HG02973 (cell line): ENCODE data around the gene C20orf202.
A peak's percentile ranks its signal among the peaks of the same experiment; 100 is the strongest.
"Not testable (repeated sequence)": the region's sequence is repeated elsewhere in the genome, so short reads cannot be mapped to it uniquely, and the experiment has no call there.

Experiments
- ATAC-seq: cut with Tn5 transposase; IDR thresholded peaks from one replicate; pipeline ENCODE4 v1.9.1; 2021; ENCODE audit warnings: moderate library complexity; ENCODE audit not compliant: unreplicated experiment

The C20orf202 gene

DNA sequence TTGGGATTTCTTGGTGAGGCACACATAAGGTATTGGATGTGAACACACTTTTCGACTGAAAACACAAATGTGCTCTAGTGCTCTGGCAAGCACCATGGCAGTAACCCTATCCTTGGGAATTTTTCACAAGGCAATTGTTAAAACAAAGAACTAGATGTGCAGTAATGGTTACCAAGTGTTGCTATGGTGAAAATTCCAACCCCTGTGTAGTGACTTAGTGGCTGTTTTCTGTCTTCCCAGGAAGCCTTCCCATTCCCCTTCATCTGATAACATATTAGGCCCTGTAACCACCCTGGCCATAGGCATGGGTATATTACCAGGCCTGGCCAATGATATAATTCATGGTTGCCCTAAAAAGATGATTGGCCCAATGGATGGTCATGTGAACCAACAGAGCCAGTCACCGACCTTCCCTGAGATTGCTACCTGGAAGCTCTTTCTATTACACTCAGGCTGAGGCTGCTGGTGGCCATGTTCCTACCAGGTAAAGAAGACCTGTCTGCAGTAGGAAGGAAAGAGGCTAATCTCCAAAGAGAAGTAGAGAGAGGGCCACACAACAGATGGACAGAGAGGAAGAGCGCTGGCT, 4.1 kb downstream of the C20orf202 start:
- no peak for ATAC-seq

DNA sequence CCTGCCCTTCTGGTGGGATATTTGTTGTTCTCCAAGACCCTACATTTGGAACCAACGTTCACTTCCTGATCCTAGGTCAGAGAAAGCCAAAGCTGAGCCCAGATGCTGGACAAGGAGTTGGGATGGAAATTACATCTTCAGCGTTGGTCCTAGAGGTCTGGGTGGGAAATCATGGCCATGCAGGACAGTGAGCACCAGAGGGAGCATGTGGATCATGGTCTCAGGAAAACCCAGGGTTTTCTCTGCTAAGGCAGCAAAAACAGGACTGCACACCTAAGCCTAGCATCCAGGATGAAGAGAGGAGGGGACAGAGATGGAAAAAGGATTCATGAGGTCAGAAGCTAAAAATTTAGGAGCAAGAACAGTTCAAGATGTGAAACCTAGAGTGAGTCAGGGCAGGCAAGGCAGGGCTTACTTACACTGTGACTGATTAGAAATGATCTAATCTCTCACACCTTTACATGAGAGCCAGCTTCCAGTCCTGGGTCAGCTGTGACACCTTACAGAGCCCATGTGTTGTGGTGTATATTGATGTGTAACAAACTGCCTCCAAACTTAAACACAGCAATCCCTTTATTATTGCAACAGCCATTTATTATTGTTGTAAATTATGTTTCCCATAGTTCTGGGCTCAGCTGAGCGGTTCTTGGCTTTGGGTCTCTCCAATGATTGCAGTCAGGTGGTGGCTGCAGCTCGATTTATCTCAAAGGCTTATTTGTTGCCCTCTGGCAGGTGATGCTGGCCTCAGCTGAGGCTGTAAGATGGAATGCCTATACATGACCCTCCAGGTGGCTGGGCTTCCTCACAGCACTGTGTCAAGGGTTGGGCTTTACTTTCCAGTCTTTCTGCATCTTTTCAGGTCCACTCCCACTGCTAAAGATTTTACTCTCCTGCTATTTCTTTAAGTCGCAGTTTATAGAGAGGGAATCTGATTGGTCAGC, 6.5 kb downstream of the C20orf202 start:
- ATAC-seq = no peak

DNA sequence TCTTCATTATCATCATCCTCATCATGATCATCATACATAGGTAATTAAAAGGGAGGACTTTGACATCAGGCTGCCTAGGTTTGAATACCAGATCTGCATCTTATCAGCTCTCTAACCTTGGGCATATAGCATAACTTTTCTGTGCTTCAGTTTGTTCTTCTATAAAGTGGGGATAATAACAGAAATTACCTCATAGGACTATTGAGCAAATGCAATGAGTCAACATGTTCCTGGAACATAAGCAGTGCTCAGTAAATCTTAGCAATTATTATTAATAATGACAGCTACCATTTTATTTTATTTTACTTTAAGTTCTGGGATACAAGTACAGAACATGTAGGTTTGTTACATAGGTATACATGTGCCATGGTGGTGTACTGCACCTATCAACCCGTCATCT, 7.2 kb downstream of the C20orf202 start:
- no peak for ATAC-seq

DNA sequence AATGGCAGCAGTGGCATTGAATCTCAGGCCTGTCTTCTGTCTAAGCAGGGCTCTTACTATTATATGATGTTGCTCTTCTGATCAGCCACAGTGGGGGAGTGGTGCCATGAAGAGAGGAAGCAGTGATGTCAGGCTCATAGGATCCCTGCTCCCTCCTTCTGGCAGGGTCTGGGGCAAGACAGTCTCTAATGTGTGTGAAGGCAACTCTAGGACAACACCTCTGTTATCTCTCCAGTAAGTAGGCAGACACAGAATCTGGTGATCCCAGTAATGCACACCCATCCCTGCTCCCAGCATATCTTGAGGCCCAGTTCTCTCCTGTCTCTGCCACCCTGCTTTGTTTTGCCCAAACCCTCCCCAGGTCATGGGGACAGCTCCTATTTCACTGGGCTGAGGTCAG, 8.8 kb downstream of the C20orf202 start:
- no peak for ATAC-seq

DNA sequence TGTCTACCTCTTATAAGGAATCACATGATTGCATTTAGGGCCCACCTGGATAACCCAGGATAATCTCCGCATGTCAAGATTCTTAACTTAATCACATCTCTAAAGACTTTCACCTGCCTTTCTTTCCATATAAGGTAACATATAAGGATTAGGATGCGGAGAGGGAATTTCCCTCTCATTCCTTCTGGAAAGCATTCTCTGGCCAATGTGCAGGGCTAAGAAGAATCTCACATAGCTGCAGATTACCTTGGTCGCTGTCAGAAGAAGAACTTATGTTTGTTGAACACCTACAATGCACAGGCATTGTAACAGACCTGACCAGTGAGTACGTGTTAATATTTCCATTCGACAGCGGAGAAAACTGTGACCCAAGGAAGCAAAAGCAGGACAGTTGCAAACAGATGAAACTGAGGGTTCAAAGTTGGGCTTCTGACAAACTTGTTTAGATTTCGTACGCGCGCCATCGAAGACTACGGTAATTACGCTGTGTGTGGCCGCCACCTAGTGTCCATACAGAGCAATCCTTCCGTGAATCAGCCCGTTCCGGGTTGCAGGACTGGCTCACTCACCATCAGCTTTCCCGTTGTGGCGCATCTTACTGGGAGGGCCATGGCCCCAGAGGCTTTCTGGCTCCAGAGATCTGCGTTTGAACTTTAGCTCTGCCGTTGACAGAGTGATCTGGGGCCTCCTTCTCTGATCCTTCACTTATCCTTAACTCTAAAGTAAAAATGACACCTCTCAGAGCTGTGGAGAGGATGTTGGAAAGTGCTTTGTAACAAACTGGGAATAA, 9.5 kb downstream of the C20orf202 start:
- ATAC-seq = no peak

DNA sequence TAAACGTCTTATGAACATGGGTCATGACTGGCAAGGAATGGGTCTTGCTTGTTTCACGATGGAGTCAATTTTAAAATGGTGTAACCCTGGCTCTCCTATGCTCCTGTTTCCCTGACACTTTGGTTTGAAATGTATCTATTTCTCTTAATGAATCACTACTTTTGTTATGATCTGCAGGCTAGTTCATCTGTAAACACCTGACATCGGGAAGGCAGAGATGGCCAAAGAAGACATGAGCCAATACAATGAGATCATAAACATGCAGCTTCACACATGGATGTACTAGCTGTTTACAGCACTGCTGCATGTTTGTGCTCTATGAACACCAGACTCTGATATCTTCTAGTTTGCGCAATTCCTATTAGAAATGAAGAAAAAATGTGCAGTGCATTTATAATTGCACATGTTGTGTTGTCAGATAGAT, 11.6 kb downstream of the C20orf202 start:
- no peak for ATAC-seq

DNA sequence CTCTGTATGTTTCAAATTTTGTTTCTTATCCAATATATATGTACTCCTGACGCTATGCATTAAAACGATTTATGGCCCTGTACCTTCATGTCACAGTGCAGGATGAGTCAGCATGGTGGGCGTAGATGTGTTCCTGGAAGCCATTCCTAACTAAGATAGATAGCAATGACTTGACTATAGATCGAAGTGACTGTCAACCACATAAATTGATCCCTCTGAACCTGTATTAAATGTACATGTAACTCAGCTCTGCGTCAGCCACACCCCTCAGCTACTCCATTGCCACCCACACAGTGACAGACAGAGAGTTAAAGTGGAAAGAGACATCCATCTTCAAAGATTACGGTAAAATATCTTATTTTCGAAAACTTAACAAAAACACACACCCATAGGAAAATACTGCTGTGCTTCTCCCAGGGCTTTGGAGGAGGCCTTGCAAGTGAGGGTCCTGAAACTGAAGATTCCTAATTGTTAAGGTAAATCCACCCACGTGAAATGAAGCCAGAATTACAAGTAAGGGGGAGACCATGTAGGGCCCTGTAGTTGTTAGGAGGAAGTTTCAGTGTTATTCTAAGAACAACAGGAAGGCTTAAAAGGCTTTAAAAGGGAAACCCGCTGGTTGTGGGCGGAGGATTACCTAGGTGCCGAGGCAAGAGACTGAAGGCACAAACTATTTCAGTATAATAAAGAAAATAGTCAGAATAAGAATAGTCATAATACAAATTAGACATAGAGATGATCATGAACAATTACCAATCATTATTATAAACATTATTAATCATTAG, 12.3 kb downstream of the C20orf202 start:
- ATAC-seq = no peak

DNA sequence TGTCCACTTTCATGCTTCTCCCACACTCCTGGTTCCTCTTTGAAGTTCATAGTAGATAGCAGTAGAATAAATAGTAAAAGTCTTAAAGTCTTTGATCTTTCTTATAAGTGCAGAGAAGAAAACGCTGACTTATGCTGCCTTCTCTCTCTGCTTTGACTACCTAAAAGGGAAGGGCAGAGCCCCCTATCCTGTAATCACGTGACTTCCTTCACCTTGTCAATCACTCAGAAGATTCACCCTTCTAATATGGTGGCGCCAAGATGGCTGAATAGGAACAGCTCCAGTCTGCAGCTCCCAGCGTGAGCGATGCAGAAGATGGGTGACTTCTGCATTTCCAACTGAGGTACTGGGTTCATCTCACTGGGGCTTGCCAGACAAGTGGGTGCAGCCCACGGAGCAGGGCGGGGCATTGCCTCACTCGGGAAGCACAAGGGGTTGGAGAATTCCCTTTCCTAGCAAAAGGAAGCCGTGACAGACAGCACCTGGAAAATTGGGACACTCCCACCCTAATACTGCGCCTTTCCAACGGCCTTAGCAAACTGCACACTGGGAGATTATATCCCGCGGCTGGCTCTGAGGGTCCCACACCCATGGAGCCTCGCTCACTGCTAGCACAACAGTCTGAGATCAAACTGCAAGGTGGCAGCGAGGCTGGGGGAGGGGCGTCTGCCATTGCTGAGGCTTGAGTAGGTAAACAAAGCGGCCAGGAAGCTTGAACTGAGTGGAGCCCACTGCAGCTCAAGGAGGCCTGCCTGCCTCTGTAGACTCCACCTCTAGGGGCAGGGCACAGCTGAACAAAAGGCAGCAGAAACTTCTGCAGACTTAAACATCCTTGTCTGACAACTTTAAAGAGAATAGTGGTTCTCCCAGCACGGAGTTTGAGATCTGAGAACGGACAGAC, 13.5 kb downstream of the C20orf202 start:
- ATAC-seq = not testable (repeated sequence)

DNA sequence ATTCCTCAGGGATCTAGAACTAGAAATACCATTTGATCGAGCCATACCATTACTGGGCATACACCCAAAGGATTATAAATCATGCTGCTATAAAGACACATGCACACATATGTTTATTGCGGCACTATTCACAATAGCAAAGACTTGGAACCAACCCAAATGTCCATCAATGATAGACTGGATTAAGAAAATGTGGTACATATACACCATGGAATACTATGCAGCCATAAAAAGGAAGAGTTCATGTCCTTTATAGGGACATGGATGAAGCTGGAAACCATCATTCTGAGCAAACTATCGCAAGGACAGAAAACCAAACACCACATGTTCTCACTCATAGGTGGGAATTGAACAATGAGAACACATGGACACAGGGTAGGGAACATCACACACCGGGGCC, 19.5 kb downstream of the C20orf202 start:
- not testable (repeated sequence) for ATAC-seq

DNA sequence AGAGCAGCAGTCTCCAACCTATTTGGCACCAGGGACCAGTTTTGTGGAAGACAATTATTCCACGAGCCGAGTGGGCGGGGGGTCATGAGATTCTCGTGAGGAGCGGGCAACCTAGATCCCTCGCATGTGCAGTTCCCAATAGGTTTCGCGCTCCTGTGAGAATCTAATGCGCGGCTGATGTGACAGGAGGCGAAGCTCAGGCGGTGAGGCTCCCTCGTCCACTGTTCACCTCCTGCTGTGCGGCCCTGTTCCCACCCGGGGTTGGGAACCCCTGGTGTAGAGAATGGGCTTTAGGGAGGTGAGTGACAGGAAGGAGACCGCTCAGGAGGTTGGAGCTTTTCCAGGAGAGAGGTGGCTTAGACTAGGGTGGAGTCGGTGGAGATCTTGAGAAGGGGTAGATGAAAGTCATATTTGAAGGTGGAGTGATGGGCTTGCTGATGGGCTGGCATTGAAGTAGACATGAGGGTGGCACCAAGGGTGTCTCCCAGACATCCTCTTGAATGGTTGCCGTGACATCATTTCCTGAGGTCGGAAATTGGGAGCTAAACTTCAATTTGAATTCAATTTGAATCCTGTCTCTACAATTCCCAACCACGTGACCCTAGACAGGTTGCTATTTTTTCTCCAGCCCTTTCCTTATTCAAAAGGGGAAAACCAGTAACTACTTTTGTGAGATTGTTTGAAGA, 21.1 kb downstream of the C20orf202 start:
- ATAC-seq = no peak

DNA sequence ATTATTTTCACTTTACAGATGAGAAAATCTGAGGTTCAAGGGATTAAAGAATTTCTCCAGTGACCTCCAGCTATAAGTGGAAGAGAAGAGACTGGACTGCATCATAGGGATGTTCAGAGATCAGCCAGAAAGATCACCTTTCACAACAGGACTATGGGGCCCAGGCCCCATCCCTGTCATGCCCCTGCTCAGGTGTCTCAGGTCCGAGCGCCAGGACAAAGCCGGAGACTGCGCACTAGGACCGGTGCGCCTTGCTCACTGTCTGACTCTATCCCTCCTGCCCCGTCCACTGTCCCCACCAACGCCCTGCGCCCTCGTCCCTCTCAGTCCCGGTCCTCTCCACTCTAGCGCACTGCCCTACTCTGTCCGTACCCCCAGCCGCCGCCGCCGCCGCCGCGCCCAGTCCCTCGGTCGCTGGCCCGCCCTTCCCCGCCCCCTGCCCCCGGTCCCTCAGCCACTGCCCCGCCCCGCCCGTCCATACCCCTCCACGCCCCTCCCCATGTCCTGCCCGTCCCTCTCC, 22.1 kb downstream of the C20orf202 start:
- ATAC-seq = no peak

DNA sequence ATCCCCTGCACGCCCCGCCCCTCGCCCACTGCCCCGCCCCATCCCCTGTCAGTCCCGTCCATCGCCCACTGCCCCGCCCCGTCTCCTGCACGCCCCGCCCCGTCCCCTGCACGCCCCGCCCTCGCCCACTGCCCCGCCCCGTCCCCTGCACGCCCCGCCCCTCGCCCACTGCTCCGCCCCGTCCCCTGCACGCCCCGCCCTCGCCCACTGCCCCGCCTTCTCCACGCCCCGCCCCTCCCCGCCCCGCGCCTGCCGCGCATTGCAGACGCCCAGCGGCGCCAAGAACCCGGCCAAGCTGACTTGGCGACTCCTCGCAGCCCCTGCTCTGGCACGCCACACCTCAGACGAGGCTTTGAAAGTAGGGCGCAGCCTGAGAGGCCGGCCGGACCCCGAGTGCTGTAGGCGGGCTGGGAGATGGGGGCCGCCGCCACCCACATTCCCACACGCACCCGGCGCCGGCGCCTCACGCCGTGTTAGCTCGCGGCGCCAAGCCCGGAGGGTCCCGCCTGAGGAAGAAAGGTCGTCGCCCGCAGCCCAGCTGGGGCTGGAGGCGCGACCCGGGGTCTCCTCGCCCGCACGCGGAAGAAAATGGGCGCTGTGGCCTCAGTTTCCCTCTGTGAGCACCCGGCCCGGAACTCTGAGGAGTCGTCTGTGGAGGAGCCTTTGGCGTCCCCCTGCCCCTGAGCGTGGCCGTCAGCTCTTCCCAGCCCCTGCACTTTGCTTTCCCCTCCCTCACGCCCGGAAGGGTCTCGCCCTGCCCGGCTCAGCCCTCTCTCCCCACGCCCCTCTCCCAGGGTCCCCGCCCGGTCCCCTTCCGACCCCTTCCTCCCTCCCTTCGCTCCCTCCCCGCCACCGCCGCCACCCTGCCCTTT, 22.8 kb downstream of the C20orf202 start, which contains the start of gene RAD21L1:
Gene RAD21L1, plus strand, starts transcription at position 262 of the 872 bp plus-strand sequence. CDS start 2,410 bp downstream, outside the sequence.
- peak; percentile 59 for ATAC-seq

DNA sequence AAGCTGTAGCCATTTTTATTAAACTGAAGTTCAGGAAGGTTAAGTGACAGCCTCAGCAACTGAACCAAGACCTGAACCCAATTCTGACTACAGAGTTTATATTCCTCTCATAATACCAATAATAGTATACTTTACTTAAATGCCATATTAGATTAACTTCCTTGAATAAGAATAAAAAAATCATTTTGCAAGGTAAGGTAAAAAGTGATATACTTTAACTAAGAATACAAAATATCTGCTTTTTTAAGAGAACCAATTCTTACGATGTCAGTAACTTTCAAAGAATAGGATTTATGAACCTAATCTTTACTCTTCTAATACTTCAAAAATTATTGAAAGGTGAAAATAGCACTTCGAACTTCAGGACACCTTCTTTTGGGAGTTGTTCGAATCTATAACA, 26.3 kb downstream of the C20orf202 start:
- no peak for ATAC-seq

DNA sequence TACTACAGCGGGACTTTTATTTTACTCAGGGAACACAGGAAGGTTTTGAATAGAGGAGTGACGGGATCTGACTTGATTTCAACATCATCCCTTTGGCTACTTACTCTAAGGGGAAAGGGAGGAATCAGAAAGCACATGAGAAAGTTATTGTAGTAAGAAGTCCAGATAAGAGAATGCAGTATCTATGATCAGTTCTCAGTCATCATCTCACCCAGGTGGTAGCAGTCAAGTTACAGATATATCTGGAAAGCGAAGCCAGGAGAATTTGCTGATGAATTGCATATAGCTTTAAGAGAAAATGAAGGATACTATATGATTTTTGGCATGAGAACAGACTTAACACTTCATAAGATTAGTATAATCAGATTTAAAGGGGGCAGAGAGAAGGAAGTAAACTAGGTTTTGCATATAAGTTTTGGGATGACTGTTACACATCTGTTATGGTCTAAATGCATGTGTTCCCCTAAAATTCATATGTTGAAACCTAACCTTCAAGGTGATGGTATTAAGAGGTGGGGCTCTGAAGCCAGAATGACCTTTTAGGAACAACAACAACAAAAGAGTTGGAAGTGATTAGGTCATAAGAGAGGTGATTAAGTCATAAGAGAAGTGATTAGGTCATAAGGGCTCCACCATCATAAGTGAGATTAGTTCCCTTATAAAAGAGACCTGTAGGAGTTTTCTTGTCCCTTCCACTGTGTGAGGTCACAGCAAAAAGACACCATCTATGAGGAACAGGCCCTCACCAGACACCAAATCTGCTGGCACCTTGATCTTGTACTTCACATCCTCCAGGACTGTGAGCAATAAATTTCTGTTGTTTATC, 29.2 kb downstream of the C20orf202 start:
- no peak for ATAC-seq

DNA sequence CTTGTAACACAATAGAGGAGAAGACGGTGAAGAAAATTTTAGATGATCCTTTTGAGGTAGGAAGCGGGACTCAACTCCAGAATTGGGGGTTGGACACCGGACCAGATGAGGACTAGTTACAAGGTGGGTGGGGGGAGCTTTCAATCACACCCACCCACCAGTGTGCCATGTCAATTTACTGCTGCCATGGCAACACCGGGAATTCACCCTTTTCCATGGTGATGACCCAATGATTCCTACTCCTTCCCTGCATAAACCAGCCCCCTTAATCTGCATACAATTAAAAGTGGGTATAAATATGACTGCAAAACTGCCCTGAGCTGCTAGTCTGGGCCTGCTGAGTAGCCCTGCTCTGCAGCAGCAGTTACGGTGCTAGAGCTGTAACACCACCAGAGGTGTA, 37.3 kb downstream of the C20orf202 start:
- ATAC-seq = no peak

DNA sequence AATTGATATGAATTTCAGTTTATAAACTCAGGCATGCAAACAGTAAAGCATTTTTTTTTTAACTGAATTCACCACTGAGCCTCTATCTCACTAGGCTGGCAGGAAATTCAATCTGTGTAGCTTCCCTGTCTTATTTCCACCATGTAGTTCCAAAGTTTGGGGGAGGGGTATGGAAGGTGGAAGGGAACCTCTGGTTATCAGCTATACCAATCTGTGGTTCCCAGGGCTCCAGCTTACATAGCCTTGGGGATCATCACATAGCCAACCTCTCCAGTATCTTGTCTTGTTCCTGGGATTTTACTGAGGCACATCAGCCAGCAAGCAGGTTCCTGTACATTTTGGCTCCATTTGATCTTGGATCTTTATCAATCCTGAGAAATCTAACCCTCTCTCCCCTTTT, 38.2 kb downstream of the C20orf202 start:
- ATAC-seq = no peak

DNA sequence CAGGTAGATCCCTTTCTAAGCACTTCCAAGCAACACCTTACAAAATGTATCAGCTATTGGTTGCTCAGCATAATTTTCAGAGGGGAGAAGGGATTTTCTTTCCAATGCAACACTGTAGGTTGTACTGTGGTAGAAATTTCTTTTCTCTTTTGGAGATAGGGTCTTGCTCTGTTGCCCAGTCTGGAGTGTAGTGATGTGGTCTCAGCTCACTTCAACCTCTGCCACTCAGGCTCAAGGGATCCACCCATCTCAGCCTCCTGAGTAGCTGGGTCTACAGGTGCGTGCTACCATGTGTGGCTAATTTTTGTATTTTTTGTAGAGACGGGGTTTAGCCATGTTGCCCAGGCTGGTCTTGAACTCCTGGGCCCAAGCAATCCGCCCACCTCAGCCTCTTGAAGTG, 38.8 kb downstream of the C20orf202 start:
- no peak for ATAC-seq
